Esophagus squamous epithelium (tissue), 5 donors: ENCODE measurements around the gene SRGAP3. TPM values are rescaled to one million over a fixed set of nuclear protein-coding genes. Genes with fewer than 3 reads are reported as not detected.

ENCODE experiments used
- DNase-seq: peaks from one replicate; lab custom pipeline; 2025; lab: John Stamatoyannopoulos, UW
- H3K27ac ChIP-seq, 4 donors: fragments of 200-600 bp; sonication (generic); one replicate each; pipeline ENCODE4 v1.5.1; 2016 to 2019; ENCODE audit warnings: mild to moderate bottlenecking in 1 of 4
- H3K27me3 ChIP-seq, 4 donors: fragments of 200-600 bp; sonication (generic); 1 replicate in 3 of 4; 2 replicates in 1 of 4; pipeline versions ENCODE4 v1.5.1 to v1.6.0; 2017 to 2021; ENCODE audit warnings: antibody characterized with exemption in 1 of 4
- H3K36me3 ChIP-seq, 3 donors: fragments of 200-600 bp; sonication (generic); one replicate each; pipeline ENCODE4 v1.5.1; 2016 to 2019
- H3K4me1 ChIP-seq, 3 donors: fragments of 200-600 bp; sonication (generic); one replicate each; pipeline ENCODE4 v1.5.1; 2017 to 2019
- H3K4me3 ChIP-seq, 4 donors: fragments of 200-600 bp; sonication (generic); 1 replicate in 3 of 4; 2 replicates in 1 of 4; pipeline ENCODE4 v1.5.1; 2016 to 2019; ENCODE audit warnings: mild to moderate bottlenecking in 2 of 4, moderate library complexity in 1 of 4
- H3K9me3 ChIP-seq, 3 donors: fragments of 200-600 bp; sonication (generic); one replicate each; pipeline ENCODE4 v1.5.1; 2016 to 2019
- CTCF ChIP-seq, 6 experiments: fragments of 450-650 bp in 4 of 6; fragments of 200-600 bp in 2 of 6; sonication (generic) in 2 of 6; IDR thresholded peaks; one replicate each; pipeline ENCODE4 v1.5.1; 2016 to 2019; ENCODE audit warnings: antibody characterized with exemption in 6 of 6, mild to moderate bottlenecking in 4 of 6, moderate library complexity in 4 of 6
- POLR2A ChIP-seq, 4 donors: fragments of 450-650 bp; IDR thresholded peaks; one replicate each; pipeline ENCODE4 v1.6.1; 2017; ENCODE audit warnings: antibody characterized with exemption in 4 of 4, mild to moderate bottlenecking in 4 of 4, moderate library complexity in 3 of 4
- WGBS, 2 donors: methylation state at CpG; one replicate each; pipeline ENCODE4 v1.1.5; 2018; 5-methylcytosine and 5-hydroxymethylcytosine counted together
- intact Hi-C: fragments of 100-400 bp; cut with DNase I; formaldehyde crosslinking; loops from one replicate; pipeline ENCODE4 v1.15.0; 2022
- total RNA-seq, 4 donors: library from RNA; depleted of rRNA; stranded (reverse); fragments of >200 nt; gene quantifications; one replicate each; pipeline ENCODE4 v1.1.0, GENCODE V29; 2016
- donor health status: DM: yes; HTN: yes; CAD: no.

SRGAP3 gene
- total RNA-seq, 4 donors from 2014 or later = 4.0 to 15.8 (median 6.6) TPM

- 80 to 85% methylated on average over 14 of the region's 14 CpGs for WGBS, 2 donors
- Histone ChIP-seq H3K9me3 (no peaks in the 10 kb centered on the region), H3K27ac (no peak overlapping the region), H3K4me3 (no peak overlapping the region), H3K4me1 (no peaks in the 10 kb centered on the region), H3K36me3 (no peaks in the 10 kb centered on the region), H3K27me3 (no peaks in the 10 kb centered on the region)
- intact Hi-C loops = no loop called here
- no peak for DNase-seq
- TF ChIP-seq POLR2A (IDR thresholded peaks at IDR 0.05) (no peak), CTCF (IDR thresholded peaks at IDR 0.05) (no peak)
Observed at GRCh38 chr3:9216736-9217135, 32.7 kb downstream of the SRGAP3 start.

GRCh38 chr3:9214599-9214998, 34.8 kb downstream of the SRGAP3 start:
- no peak overlapping the region for H3K4me3 ChIP-seq
- no peaks in the 10 kb centered on the region for H3K9me3 ChIP-seq
- H3K36me3 ChIP-seq = no peaks in the 10 kb centered on the region
- no peaks in the 10 kb centered on the region for H3K4me1 ChIP-seq
- no peak for TF ChIP-seq CTCF (IDR thresholded peaks at IDR 0.05)
- no peak for TF ChIP-seq POLR2A (IDR thresholded peaks at IDR 0.05)
- intact Hi-C loops = no loop called here
- WGBS, 2 donors = 30 to 34% methylated on average over 2 of the region's 2 CpGs
- no peak for DNase-seq
- H3K27ac ChIP-seq = no peak overlapping the region
- H3K27me3 ChIP-seq = no peaks in the 10 kb centered on the region

- H3K9me3 ChIP-seq = no peaks in the 10 kb centered on the region
- TF ChIP-seq CTCF (IDR thresholded peaks at IDR 0.05) (no peak), POLR2A (IDR thresholded peaks at IDR 0.05) (no peak)
- intact Hi-C loops = no loop called here
- H3K4me3 ChIP-seq = no peak overlapping the region
- 79 to 81% methylated on average over 3 of the region's 3 CpGs for WGBS, 2 donors
- no peaks in the 10 kb centered on the region for H3K4me1 ChIP-seq
- H3K27ac ChIP-seq = no peak overlapping the region
- H3K27me3 ChIP-seq = no peaks in the 10 kb centered on the region
- H3K36me3 ChIP-seq = no peaks in the 10 kb centered on the region
- no peak for DNase-seq
Observed at GRCh38 chr3:9214185-9214584, 35.3 kb downstream of the SRGAP3 start.

- Histone ChIP-seq H3K27ac (no peak overlapping the region), H3K36me3 (no peaks in the 10 kb centered on the region), H3K9me3 (no peaks in the 10 kb centered on the region), H3K4me1 (no peaks in the 10 kb centered on the region), H3K27me3 (no peaks in the 10 kb centered on the region), H3K4me3 (no peak overlapping the region)
- no peak for TF ChIP-seq POLR2A (IDR thresholded peaks at IDR 0.05)
- TF ChIP-seq CTCF (IDR thresholded peaks at IDR 0.05) = no peak
- intact Hi-C loops = no loop called here
- WGBS, 2 donors = 83 to 100% methylated on average over 2 of the region's 5 CpGs
- no peak for DNase-seq
Observed at GRCh38 chr3:9213019-9213634, 36.3 kb downstream of the SRGAP3 start.

GRCh38 chr3:9211155-9211950, 38.1 kb downstream of the SRGAP3 start:
- H3K9me3 ChIP-seq = no peaks in the 10 kb centered on the region
- no peak overlapping the region for H3K27ac ChIP-seq
- DNase-seq = no peak
- no peaks in the 10 kb centered on the region for H3K27me3 ChIP-seq
- intact Hi-C loops = no loop called here
- H3K4me1 ChIP-seq = no peaks in the 10 kb centered on the region
- no peak overlapping the region for H3K4me3 ChIP-seq
- 50 to 58% methylated on average over 1 to 2 of the region's 2 CpGs for WGBS, 2 donors
- no peaks in the 10 kb centered on the region for H3K36me3 ChIP-seq
- TF ChIP-seq POLR2A (IDR thresholded peaks at IDR 0.05) (no peak), CTCF (IDR thresholded peaks at IDR 0.05) (no peak)
